Measurements from ENCODE around the gene FIG4. TPM values are rescaled to one million over a fixed set of nuclear protein-coding genes. Genes with fewer than 3 reads are reported as not detected.

The FIG4 gene
- total RNA-seq, 1 experiment from 2014 or later, result 5.7 TPM

DNA sequence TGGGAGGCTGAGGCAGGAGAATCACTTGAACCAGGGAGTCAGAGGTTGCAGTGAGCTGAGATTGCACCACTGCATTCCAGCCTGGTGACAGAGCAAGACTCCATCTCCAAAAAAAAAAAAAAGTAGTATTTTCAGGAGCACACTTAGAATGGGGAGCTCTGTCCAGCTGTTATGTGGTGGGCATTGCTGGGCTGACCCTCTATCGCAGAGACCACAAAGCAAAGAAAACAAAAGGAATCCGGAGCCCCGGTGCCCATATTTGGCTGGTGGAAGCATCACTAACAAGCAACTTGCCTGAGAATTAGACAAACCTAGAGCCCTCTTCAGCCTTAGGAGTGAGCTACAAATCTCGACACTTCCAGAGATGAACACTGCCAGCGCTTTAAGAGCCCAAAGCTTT lies 149.7 kb downstream of the FIG4 start:
- Histone ChIP-seq H3K4me1 (ENCODE audit: insufficient read depth, low read length) (no peaks in the 10 kb centered on the region), H3K36me3 (ENCODE audit: low read depth, low read length) (no peaks in the 10 kb centered on the region), H3K79me2 (ENCODE audit: low read length) (no peaks in the 10 kb centered on the region), H3K9me3 (ENCODE audit: low read length) (no peaks in the 10 kb centered on the region), H3K27me3 (ENCODE audit: low read length) (no peaks in the 10 kb centered on the region), H3K9me2 (replicated peaks; ENCODE audit: low read length) (no peaks in the 10 kb centered on the region), H3F3A (ENCODE audit: low read length, unreplicated experiment) (no peaks in the 10 kb centered on the region), H4K20me1 (ENCODE audit: low read length) (no peaks in the 10 kb centered on the region), H3K4me3 (ENCODE audit: low read length) (no peak overlapping the region), H3K9ac (ENCODE audit: low read length) (no peak overlapping the region), H2AFZ (ENCODE audit: low read length) (no peak overlapping the region), H3K4me2 (ENCODE audit: low read length) (no peak overlapping the region), H3K27ac (ENCODE audit: low read length) (no peak overlapping the region)
- no peak for ATAC-seq
- CTCF ChIA-PET, result no interaction called here
- TF ChIP-seq EZH2phosphoT487 (IDR thresholded peaks at IDR 0.05; ENCODE audit: borderline replicate concordance, low read length) (no peak), EZH2 (IDR thresholded peaks at IDR 0.05; ENCODE audit: low read length, unreplicated experiment) (no peak)
- TF ChIP-seq, protein P1, sequence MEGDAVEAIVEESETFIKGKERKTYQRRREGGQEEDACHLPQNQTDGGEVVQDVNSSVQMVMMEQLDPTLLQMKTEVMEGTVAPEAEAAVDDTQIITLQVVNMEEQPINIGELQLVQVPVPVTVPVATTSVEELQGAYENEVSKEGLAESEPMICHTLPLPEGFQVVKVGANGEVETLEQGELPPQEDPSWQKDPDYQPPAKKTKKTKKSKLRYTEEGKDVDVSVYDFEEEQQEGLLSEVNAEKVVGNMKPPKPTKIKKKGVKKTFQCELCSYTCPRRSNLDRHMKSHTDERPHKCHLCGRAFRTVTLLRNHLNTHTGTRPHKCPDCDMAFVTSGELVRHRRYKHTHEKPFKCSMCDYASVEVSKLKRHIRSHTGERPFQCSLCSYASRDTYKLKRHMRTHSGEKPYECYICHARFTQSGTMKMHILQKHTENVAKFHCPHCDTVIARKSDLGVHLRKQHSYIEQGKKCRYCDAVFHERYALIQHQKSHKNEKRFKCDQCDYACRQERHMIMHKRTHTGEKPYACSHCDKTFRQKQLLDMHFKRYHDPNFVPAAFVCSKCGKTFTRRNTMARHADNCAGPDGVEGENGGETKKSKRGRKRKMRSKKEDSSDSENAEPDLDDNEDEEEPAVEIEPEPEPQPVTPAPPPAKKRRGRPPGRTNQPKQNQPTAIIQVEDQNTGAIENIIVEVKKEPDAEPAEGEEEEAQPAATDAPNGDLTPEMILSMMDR (conservative IDR thresholded peaks at IDR 0.05; ENCODE audit: low read depth, low read length), result no peak
- intact Hi-C loops (cut with micrococcal nuclease), result no loop called here
- DNase-seq, result no peak
- POLR2A ChIA-PET (ENCODE audit: unreplicated experiment), result no interaction called here
- BruUV-seq (replicated peaks), result no TSS peak

DNA sequence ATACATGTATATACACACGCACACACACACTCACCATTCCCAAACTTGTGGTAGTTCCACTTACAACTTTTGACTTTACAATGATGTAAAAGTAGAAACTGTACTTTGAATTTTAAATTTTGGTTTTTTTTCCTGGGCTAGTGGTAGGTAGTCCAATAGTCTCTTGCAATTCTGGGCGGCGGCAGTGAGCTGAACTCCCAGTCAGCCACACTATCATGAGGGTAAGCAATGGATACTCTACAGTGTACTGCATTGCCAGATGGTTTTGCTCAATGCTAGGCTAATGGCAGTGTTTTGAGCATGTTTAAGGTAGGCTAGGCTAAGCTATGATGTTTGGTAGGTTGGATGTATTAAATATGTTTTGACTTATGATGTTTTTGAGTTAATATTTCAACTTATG lies 150.8 kb downstream of the FIG4 start:
- Histone ChIP-seq H3K27me3 (ENCODE audit: low read length) (no peaks in the 10 kb centered on the region), H3K36me3 (ENCODE audit: low read depth, low read length) (no peaks in the 10 kb centered on the region), H4K20me1 (ENCODE audit: low read length) (no peaks in the 10 kb centered on the region), H3K79me2 (ENCODE audit: low read length) (no peaks in the 10 kb centered on the region), H3K27ac (ENCODE audit: low read length) (no peak overlapping the region), H3K4me2 (ENCODE audit: low read length) (no peak overlapping the region), H3K9me2 (replicated peaks; ENCODE audit: low read length) (no peaks in the 10 kb centered on the region), H2AFZ (ENCODE audit: low read length) (no peak overlapping the region), H3K9me3 (ENCODE audit: low read length) (no peaks in the 10 kb centered on the region), H3F3A (ENCODE audit: low read length, unreplicated experiment) (no peaks in the 10 kb centered on the region), H3K4me1 (ENCODE audit: insufficient read depth, low read length) (no peaks in the 10 kb centered on the region), H3K4me3 (ENCODE audit: low read length) (no peak overlapping the region), H3K9ac (ENCODE audit: low read length) (no peak overlapping the region)
- no peak for ATAC-seq
- TF ChIP-seq EZH2 (IDR thresholded peaks at IDR 0.05; ENCODE audit: low read length, unreplicated experiment) (no peak), EZH2phosphoT487 (IDR thresholded peaks at IDR 0.05; ENCODE audit: borderline replicate concordance, low read length) (no peak)
- TF ChIP-seq, protein P1 (conservative IDR thresholded peaks at IDR 0.05; ENCODE audit: low read depth, low read length), result no peak
- POLR2A ChIA-PET (ENCODE audit: unreplicated experiment), result no interaction called here
- DNase-seq, result no peak
- intact Hi-C loops (cut with micrococcal nuclease), result no loop called here
- no TSS peak for BruUV-seq (replicated peaks)
- CTCF ChIA-PET, result no interaction called here

DNA sequence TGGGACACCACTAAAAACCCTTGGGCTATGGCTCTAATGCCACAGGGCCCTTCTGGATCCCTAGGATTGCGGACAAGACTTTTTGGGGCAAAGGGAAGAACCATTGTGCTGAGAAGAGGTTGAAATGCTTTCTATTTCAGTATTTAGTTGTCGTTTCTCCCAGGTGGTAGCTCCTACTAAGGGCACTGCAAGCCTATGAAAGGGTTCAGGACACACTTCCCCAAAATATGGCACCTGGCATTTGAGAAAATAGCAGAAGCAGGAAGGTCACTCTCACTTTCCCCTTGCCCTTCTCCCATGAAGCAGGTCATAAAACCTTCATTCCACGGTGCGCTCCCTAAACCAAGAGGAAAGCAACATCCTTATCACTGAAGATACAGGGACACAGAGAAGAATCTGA lies 161.6 kb downstream of the FIG4 start:
- Histone ChIP-seq H3K36me3 (ENCODE audit: low read depth, low read length) (no peaks in the 10 kb centered on the region), H3K4me2 (ENCODE audit: low read length) (no peak overlapping the region), H4K20me1 (ENCODE audit: low read length) (no peaks in the 10 kb centered on the region), H3K27ac (ENCODE audit: low read length) (no peak overlapping the region), H3K9me3 (ENCODE audit: low read length) (no peaks in the 10 kb centered on the region), H3K9ac (ENCODE audit: low read length) (no peak overlapping the region), H3K27me3 (ENCODE audit: low read length) (no peaks in the 10 kb centered on the region), H3K9me2 (replicated peaks; ENCODE audit: low read length) (no peaks in the 10 kb centered on the region), H3F3A (ENCODE audit: low read length, unreplicated experiment) (no peaks in the 10 kb centered on the region), H3K79me2 (ENCODE audit: low read length) (no peaks in the 10 kb centered on the region), H3K4me3 (ENCODE audit: low read length) (no peak overlapping the region), H3K4me1 (ENCODE audit: insufficient read depth, low read length) (peaks cover 8% of the 10 kb centered on the region; the same call in 1 of the 2 replicates), H2AFZ (ENCODE audit: low read length) (no peak overlapping the region)
- ATAC-seq (no peak), DNase-seq (no peak)
- CTCF ChIA-PET, result no interaction called here
- TF ChIP-seq EZH2 (IDR thresholded peaks at IDR 0.05; ENCODE audit: low read length, unreplicated experiment) (no peak), EZH2phosphoT487 (IDR thresholded peaks at IDR 0.05; ENCODE audit: borderline replicate concordance, low read length) (no peak)
- TF ChIP-seq, protein P1 (conservative IDR thresholded peaks at IDR 0.05; ENCODE audit: low read depth, low read length), result no peak
- no TSS peak for BruUV-seq (replicated peaks)
- intact Hi-C loops (cut with micrococcal nuclease), result no loop called here
- POLR2A ChIA-PET (ENCODE audit: unreplicated experiment), result no interaction called here

Data from PC-3 (cell line).